GM20431 (cell line): ENCODE measurements around the gene RABGGTA.

ENCODE experiments used
- in situ Hi-C: fragments of 300-500 bp; cut with MseI, MboI; formaldehyde crosslinking; loops from one replicate; pipeline ENCODE4 v1.15.0; 2020; ENCODE audit warnings: low sequenced_read_pairs; ENCODE audit not compliant: unreplicated experiment

RABGGTA gene

GRCh38 chr14:24281636-24282035, 10.2 kb upstream of the RABGGTA start:
- in situ Hi-C loops, result no loop called here

DNA sequence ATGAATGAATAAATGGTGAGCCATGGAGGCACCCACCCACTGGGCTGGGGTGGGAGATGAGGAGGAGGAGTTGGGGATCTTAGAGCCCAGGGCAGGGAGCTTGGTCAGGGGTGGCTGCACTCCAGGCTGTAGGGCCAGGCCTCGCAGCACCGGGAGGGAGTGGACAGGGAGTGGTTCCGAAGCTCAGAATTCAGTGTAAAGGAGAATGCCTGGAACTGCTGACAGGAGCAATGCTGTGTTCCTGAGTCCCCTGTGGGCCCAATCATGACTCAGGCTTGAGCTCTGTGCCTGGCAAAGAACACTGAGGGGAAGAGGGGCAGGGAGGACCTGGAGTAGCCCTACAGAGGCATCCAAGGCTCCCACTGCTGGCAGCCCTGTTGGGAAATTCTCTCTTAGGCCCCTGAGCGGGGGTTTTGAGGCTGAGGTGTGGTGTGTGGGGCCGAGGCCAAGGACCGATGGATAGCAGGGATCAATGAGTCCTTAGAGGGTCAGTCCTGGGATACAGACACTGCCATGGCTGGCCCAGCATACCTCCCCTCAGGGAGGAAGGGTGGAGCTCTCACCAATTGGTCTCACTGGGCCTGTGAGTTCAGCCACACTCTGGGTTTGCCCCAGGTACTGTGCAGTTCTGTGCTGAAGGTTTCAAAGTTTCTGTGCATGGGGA, 9.5 kb upstream of the RABGGTA start:
- in situ Hi-C loops, result no loop called here

DNA sequence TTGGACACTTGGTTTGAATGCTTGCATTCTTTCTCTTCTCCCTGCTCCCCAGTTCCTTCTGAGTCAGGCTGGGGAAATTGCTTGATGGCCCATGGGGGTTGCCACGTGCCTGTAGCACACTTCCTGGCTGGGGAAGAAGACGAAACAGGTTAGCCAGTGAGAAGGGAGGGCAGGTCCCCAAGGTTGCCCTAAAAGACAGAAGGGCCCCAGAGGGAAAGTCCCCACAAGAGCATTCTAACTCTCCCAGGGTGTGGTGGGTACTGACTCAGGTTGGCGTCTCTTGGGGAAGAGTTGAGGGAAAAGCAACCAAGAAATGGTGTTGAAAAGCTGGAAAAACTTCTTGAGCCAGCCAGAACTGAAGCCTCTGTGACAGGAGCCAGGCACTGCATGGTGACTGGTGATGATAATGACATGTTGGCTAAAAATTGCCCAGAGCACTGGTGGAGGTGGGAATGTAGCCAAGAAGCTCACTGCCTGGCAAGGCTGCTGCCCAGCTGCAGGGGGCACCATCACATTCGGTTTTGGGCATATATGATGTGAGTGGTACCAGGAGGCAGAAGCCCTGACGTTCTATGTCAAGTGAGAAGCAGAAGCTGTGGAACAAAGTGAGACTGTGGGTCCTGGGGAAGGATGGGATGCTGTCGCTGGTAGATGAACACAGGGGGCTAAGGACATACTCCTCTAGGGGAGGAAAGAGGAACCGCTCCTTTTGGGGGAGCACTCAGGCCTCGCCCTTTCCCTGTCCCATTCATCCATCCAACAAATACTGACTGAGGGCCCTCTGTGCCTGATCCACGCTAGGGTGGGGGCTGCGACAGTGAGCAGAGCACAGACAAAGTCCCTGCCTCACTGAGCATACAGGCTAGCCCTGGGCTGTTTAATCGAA, 8.1 kb upstream of the RABGGTA start:
- in situ Hi-C loops, result no loop called here

- in situ Hi-C loops, result no loop called here
These were observed 7.0 kb upstream of the RABGGTA start for GRCh38 chr14:24278424-24278823.

GRCh38 chr14:24277606-24278321, 6.4 kb upstream of the RABGGTA start:
- in situ Hi-C loops, result no loop called here

DNA sequence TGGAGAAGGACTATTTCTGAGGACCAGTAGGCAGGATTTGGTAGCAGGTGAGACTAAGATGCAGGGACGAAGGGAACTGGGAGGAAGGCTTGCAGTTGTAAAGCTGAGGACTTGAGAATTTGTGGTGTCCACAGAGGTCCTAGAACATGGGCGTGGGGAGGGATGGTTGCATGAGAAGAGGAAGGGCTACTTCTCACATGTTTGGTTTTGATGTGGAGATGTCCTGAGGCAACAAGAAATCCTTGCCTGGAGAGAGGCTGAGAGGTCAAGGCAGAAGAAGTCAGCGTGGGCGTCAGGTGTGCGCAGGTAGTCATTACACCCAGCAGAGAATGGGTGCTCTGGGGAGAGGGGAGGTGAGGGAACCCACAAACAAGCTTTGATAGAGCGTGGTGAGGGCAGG, 5.7 kb upstream of the RABGGTA start:
- in situ Hi-C loops, result no loop called here

- in situ Hi-C loops, result no loop called here
These were observed 2.7 kb upstream of the RABGGTA start for GRCh38 chr14:24274101-24274543.

- in situ Hi-C loops, result no loop called here
These were observed 2.1 kb upstream of the RABGGTA start for GRCh38 chr14:24273422-24273998.

GRCh38 chr14:24272467-24272866, 1.1 kb upstream of the RABGGTA start:
- in situ Hi-C loops, result no loop called here

DNA sequence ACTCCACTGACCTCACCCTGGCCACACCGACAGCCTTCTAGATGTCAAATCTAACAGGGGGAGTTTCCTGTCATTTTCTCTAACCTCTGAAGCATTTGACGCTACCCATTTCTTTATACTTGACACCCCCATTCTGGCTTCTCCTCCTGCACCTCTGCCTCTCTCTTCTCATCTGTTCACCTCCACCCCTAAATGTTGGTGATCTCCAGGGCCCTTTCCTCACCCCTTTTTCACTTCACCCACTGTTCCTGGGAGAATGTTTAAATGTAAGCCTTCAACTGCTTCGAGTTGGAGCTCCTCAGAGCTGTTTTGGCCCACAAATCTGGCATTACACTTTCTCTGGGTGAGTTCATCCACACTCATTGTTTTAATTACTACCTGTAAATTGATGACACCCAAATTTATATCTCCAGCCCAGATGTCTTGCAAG, 452 bp upstream of the RABGGTA start:
- in situ Hi-C loops, result no loop called here

GRCh38 chr14:24270537-24271133, 762 bp downstream of the RABGGTA start:
- in situ Hi-C loops, result no loop called here

DNA sequence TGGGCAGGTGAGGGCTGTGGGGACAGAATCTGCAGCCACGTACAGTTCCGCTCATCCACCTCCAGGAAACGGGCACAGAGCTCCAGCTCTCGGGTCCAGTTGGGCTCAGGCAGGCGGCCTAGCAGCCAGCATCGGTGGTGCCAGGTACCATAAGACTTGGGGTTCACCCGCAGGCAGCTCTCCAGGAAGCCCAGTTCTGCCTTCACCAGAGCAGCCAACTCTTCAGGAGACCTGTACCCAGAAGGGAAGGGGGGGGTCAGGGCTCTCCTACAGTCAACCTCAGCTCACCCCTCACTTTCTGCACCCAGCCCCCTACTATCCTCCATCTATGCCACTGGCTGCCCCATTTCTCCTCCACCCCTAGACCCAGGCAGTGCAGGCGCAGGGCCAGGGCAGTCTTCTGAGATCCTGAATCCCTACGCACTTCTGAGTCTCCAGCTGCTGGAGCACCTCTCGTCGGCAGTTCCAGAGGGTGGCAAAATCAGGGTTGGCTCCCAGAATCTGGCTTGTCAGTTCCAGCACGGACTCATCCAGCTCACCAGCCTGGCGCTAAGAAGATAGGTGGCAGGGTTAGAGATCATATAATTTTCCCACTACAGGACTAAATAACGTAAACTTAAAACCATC, 1.4 kb downstream of the RABGGTA start:
- in situ Hi-C loops, result no loop called here

- in situ Hi-C loops, result no loop called here
These were observed 2.0 kb downstream of the RABGGTA start for GRCh38 chr14:24269368-24269767.

- in situ Hi-C loops, result no loop called here
These were observed 3.2 kb downstream of the RABGGTA start for GRCh38 chr14:24268225-24268624.

DNA sequence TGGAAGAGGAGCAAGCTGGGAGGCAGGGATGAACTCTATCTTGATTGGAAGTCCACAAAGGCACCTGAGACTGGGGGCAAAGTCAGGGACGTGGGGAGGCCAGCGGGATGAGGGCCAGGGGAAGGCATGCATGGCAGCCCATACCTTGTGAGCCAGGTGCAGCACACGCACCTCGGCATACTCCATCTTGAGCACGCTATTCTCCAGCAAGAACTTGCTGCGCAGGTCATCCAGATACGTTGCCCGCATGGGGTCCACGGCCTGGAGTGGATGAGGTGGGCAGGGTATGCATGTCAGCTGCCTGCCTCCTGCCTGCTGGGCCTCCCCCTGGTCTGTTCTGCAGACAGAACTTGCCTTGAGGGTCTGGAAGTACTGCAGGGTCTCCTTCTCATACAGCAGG, 3.9 kb downstream of the RABGGTA start:
- in situ Hi-C loops, result no loop called here

DNA sequence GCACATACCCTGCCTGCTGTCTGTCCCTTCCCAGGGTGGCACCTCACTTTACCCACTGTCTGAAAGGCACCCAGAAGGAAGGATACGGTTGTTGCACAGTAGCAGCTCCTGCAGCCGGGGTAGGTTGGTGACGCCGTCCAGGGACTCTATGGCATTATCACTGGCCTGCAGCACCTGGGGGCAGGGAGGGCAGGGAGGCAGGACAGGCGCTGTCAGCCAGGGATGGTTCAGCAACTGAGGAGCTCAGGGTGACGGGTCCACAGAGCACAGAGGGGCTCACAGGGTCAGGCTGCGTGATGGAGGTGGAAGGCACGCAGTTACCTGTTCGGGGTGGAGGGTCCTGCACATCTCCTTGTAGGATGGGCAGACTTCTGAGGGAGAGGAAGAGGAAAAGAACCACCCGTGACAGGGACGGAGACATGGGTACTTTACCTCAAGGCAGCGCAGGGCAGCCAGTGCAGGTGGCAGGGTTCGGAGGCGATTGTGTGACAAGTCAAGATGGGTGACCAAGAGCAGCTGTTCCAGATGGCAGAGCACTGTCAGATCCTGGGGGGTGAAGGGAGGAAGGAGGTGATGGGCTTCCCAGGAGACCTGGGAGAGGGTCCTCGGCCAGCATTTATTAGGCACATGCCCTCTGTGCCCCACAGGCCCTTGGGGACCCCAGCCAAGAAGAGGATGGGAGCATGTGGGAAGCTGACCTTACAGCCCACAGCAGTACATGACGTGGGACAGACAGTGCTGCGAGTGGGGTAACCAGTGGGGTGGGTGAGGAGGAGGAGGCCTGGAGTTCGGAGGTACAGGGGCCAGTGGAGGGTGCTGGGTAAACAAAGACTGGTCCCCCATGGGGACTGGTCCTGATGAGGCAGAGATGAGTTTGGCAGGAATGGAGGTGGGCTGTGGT, 4.8 kb downstream of the RABGGTA start:
- in situ Hi-C loops, result no loop called here

- in situ Hi-C loops, result no loop called here
These were observed 7.1 kb downstream of the RABGGTA start for GRCh38 chr14:24264298-24264697.

DNA sequence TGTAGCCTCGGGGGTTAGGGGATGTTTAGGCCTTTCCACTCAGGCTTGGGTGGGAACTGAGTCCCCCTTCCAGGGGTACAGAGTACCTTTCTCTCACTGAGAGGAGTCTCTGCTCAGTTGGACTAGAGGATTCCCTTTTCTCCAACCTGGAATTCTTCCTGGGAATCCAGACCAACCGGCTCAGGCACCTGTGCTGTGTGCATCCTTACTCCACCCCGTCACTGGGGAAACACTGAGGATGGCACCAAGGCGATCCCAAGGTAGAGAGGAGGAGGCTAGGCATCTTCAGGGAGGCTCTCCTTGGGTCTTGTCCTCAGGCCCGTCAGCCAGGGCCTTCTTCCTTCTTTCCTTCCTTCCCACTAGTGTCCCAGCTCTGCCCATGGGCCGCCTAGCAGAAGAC, 7.5 kb downstream of the RABGGTA start:
- in situ Hi-C loops, result no loop called here
